PC-3 (cell line): ENCODE results near the gene JARID2. TPM values are rescaled to one million over a fixed set of nuclear protein-coding genes. Genes with fewer than 3 reads are reported as not detected.

Experiments used
- ATAC-seq: fragments of 200-7000 bp; cut with Tn5 transposase; 2 replicates; pipeline ENCODE4 v1.9.1; 2020; ENCODE audit warnings: mild to moderate bottlenecking, moderate library complexity
- BruUV-seq: library from RNA; stranded (reverse); fragments of 400-500 nt; replicated peaks from 2 replicates; lab custom pipeline; 2021; lab: Mats Ljungman, UMichigan
- CTCF ChIA-PET: fragments of 300-600 bp; sonication (Branson Sonifier 250); formaldehyde crosslinking; loops from one replicate; lab custom pipeline; 2022; ENCODE audit warnings: antibody characterized with exemption; lab: Charles Lee
- POLR2A ChIA-PET: fragments of 300-600 bp; sonication (Branson Sonifier 250); formaldehyde crosslinking; loops from one replicate; lab custom pipeline; 2022; ENCODE audit warnings: antibody characterized with exemption; ENCODE audit not compliant: unreplicated experiment; lab: Charles Lee
- DNase-seq: peaks from one replicate; pipeline ENCODE4 v3.0.0-alpha.2; 2015
- H2AFZ ChIP-seq: fragments of 300-600 bp; sonication (generic); 2 replicates; pipeline ENCODE4 v1.6.0; 2016; ENCODE audit warnings: antibody characterized with exemption, low read length
- H3F3A ChIP-seq: fragments of 300-600 bp; sonication (generic); one replicate; pipeline ENCODE4 v1.6.0; 2017; ENCODE audit warnings: antibody characterized with exemption, low read length, control low read depth, mild to moderate bottlenecking; ENCODE audit not compliant: unreplicated experiment
- H3K27ac ChIP-seq: fragments of 300-600 bp; sonication (generic); 2 replicates; pipeline ENCODE4 v1.5.1; 2016; ENCODE audit warnings: mild to moderate bottlenecking, low read length
- H3K27me3 ChIP-seq: fragments of 300-600 bp; sonication (generic); 2 replicates; pipeline ENCODE4 v1.6.1; 2016; ENCODE audit warnings: low read length, mixed read lengths
- H3K36me3 ChIP-seq: fragments of 300-600 bp; sonication (generic); 2 replicates; pipeline ENCODE4 v1.6.1; 2016; ENCODE audit warnings: low read depth, mixed run types, low read length, mixed read lengths
- H3K4me1 ChIP-seq: fragments of 300-600 bp; sonication (generic); 2 replicates; pipeline ENCODE4 v1.5.1; 2016; ENCODE audit warnings: low read length; ENCODE audit not compliant: insufficient read depth
- H3K4me2 ChIP-seq: fragments of 300-600 bp; sonication (generic); 2 replicates; pipeline ENCODE4 v1.6.0; 2016; ENCODE audit warnings: low read length
- H3K4me3 ChIP-seq: fragments of 300-600 bp; sonication (generic); 2 replicates; pipeline ENCODE4 v1.5.1; 2016; ENCODE audit warnings: mild to moderate bottlenecking, low read length, mixed read lengths
- H3K79me2 ChIP-seq: fragments of 300-600 bp; sonication (generic); 2 replicates; pipeline ENCODE4 v1.6.1; 2017; ENCODE audit warnings: low read length, mixed read lengths
- H3K9ac ChIP-seq: fragments of 300-600 bp; sonication (generic); 2 replicates; pipeline ENCODE4 v1.6.0; 2016; ENCODE audit warnings: mild to moderate bottlenecking, low read length
- H3K9me2 ChIP-seq: fragments of 300-600 bp; sonication (generic); replicated peaks from 2 replicates; pipeline ENCODE4 v1.6.1; 2016; ENCODE audit warnings: mixed run types, low read length, mixed read lengths
- H3K9me3 ChIP-seq: fragments of 300-600 bp; sonication (generic); 2 replicates; pipeline ENCODE4 v1.6.1; 2016; ENCODE audit warnings: low read length, mixed read lengths
- H4K20me1 ChIP-seq: fragments of 300-600 bp; sonication (generic); 2 replicates; pipeline ENCODE4 v1.6.1; 2016; ENCODE audit warnings: low read length, mixed read lengths
- EZH2 ChIP-seq: fragments of 300-600 bp; sonication (generic); IDR thresholded peaks from one replicate; pipeline ENCODE4 v1.6.1; 2017; ENCODE audit warnings: antibody characterized with exemption, mild to moderate bottlenecking, low read length; ENCODE audit not compliant: unreplicated experiment
- EZH2phosphoT487 ChIP-seq: fragments of 300-600 bp; sonication (generic); IDR thresholded peaks from 2 replicates; pipeline ENCODE4 v1.6.1; 2018; ENCODE audit warnings: mild to moderate bottlenecking, antibody characterized with exemption, low read length, borderline replicate concordance
- intact Hi-C: fragments of 100-400 bp; cut with micrococcal nuclease; formaldehyde crosslinking; loops from 2 replicates; pipeline ENCODE4 v1.9.0; 2023
- total RNA-seq: library from RNA; depleted of rRNA; stranded (reverse); fragments of >200 nt; gene quantifications from 2 replicates; pipeline ENCODE4 v1.2.3, GENCODE V29; 2014
- TF ChIP-seq, protein P1 (sequence below): fragments of 300-600 bp; sonication (generic); conservative IDR thresholded peaks from 2 replicates; pipeline ENCODE4 v1.5.1; 2017; ENCODE audit warnings: antibody characterized with exemption, low read depth, mild to moderate bottlenecking, low read length

The JARID2 gene
- total RNA-seq, 1 experiment from 2014 or later, result 11.0 TPM

DNA sequence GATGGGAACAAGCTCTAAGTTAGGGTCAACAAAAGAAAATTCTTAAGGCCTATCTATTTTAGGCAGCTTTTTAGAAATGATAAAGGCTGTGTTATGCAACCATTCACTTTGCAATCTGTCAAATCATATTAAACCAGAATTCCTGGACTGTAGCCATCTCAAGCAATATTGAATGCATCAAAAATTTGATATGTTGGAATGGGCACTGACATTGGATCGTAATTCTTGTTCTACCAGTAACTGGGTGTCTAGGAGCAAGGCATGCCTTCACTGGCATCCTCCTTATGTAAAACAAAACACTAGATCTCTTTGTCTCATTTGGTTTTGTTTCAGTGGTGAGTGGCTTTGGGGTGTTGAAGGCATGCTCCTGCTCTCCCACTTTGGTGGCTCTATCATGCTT is 145.6 kb downstream of the JARID2 start:
- ATAC-seq (no peak), DNase-seq (peak; percentile 44)
- no peaks in the 10 kb centered on the region for H3K9me2 ChIP-seq
- no peak overlapping the region for H3K9ac ChIP-seq
- TF ChIP-seq, protein P1, sequence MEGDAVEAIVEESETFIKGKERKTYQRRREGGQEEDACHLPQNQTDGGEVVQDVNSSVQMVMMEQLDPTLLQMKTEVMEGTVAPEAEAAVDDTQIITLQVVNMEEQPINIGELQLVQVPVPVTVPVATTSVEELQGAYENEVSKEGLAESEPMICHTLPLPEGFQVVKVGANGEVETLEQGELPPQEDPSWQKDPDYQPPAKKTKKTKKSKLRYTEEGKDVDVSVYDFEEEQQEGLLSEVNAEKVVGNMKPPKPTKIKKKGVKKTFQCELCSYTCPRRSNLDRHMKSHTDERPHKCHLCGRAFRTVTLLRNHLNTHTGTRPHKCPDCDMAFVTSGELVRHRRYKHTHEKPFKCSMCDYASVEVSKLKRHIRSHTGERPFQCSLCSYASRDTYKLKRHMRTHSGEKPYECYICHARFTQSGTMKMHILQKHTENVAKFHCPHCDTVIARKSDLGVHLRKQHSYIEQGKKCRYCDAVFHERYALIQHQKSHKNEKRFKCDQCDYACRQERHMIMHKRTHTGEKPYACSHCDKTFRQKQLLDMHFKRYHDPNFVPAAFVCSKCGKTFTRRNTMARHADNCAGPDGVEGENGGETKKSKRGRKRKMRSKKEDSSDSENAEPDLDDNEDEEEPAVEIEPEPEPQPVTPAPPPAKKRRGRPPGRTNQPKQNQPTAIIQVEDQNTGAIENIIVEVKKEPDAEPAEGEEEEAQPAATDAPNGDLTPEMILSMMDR, result no peak
- TF ChIP-seq EZH2 (no peak), EZH2phosphoT487 (no peak)
- no peaks in the 10 kb centered on the region; the same call in 1 of the 2 replicates for H3K4me1 ChIP-seq
- no peaks in the 10 kb centered on the region for H3K36me3 ChIP-seq
- H4K20me1 ChIP-seq, result no peaks in the 10 kb centered on the region
- no TSS peak for BruUV-seq
- no peaks in the 10 kb centered on the region for H3K9me3 ChIP-seq
- peaks cover 84% of the 10 kb centered on the region for H3K79me2 ChIP-seq
- no peak overlapping the region for H2AFZ ChIP-seq
- ChIA-PET CTCF (no interaction called here), POLR2A (no interaction called here)
- no peak overlapping the region for H3K4me3 ChIP-seq
- H3K4me2 ChIP-seq, result no peak overlapping the region
- H3F3A ChIP-seq, result no peaks in the 10 kb centered on the region
- no peak overlapping the region for H3K27ac ChIP-seq
- intact Hi-C loops, result no loop called here
- H3K27me3 ChIP-seq, result no peaks in the 10 kb centered on the region

DNA sequence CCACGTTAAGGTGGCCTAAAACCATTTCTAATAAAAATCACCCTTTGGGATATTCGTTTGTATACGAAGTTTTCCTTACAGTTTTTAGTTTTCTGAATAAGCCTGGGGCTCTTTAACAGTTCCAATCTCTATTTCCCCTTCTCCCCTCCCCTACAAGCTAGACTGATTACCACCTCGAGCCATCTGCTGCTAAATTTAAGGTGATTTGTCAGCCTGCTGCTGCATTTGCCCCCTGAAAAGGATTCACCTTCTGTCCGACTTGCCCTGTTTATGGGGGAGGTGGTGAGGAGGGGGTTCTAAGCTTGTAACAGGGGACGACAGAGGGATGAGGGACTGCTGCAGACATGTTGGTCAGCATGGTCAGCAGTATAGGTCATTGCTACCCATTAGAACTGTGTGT is 146.3 kb downstream of the JARID2 start:
- POLR2A ChIA-PET, result no interaction called here
- ATAC-seq (no peak), DNase-seq (no peak)
- Histone ChIP-seq H3K4me2 (no peak overlapping the region), H3K9ac (no peak overlapping the region), H3K79me2 (peaks cover 84% of the 10 kb centered on the region), H3F3A (no peaks in the 10 kb centered on the region), H3K4me3 (no peak overlapping the region), H3K36me3 (no peaks in the 10 kb centered on the region), H3K9me3 (no peaks in the 10 kb centered on the region), H2AFZ (no peak overlapping the region), H4K20me1 (no peaks in the 10 kb centered on the region), H3K9me2 (no peaks in the 10 kb centered on the region), H3K4me1 (no peaks in the 10 kb centered on the region; the same call in 1 of the 2 replicates), H3K27me3 (no peaks in the 10 kb centered on the region), H3K27ac (no peak overlapping the region)
- TF ChIP-seq, protein P1, result no peak
- TF ChIP-seq EZH2 (no peak), EZH2phosphoT487 (no peak)
- CTCF ChIA-PET, result no interaction called here
- intact Hi-C loops, result no loop called here
- no TSS peak for BruUV-seq

DNA sequence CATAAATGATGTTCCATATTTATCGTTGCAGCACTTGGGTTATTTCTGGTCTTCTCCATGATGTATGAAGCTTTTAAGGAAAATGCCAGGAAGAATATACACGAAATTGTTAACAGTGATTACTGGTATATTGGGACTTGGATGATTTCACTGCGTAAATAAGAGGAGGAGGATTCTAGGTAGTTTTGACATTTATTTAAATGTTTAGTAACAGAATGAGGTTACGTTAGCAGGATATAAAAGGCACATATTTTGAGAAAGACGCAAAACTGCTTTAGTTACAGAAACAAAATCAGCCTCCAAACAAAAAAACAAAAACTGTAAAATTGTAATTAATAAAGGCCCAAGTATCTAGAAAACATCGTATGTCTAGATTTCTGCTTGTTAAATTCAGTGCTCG is 147.7 kb downstream of the JARID2 start:
- Histone ChIP-seq H3K36me3 (no peaks in the 10 kb centered on the region), H3K27ac (no peak overlapping the region), H3K4me3 (no peak overlapping the region), H3K9ac (no peak overlapping the region), H3K27me3 (no peaks in the 10 kb centered on the region), H3K4me1 (no peaks in the 10 kb centered on the region; the same call in 1 of the 2 replicates), H3K4me2 (no peak overlapping the region), H3K9me2 (no peaks in the 10 kb centered on the region), H2AFZ (no peak overlapping the region), H4K20me1 (no peaks in the 10 kb centered on the region), H3K79me2 (peaks cover 84% of the 10 kb centered on the region), H3K9me3 (no peaks in the 10 kb centered on the region), H3F3A (no peaks in the 10 kb centered on the region)
- DNase-seq, result no peak
- ChIA-PET POLR2A (interaction anchor here (0.6 kb wide), 1 partner anchor 442 kb away, joined by 3 read pairs; no protein-coding TSS in a partner anchor), CTCF (no interaction called here)
- BruUV-seq, result no TSS peak
- no peak for ATAC-seq
- TF ChIP-seq EZH2phosphoT487 (no peak), EZH2 (no peak)
- TF ChIP-seq, protein P1, result no peak
- intact Hi-C loops, result no loop called here
